ENCODE data around the gene CRACR2A.

Gene CRACR2A

GRCh38 chr12:3723916-3724805, 28.7 kb downstream of the CRACR2A start:
- no peak for DNase-seq

GRCh38 chr12:3722368-3722767, 30.5 kb downstream of the CRACR2A start:
- no peak for DNase-seq

- no peak for DNase-seq
Measured at GRCh38 chr12:3720772-3721171, 32.1 kb downstream of the CRACR2A start.

GRCh38 chr12:3718100-3718499, 34.8 kb downstream of the CRACR2A start:
- no peak for DNase-seq

- no peak for DNase-seq
Measured at GRCh38 chr12:3717283-3717898, 35.5 kb downstream of the CRACR2A start.

- DNase-seq, result no peak
Measured at GRCh38 chr12:3715999-3716398, 36.9 kb downstream of the CRACR2A start.

GRCh38 chr12:3713947-3714346, 39.0 kb downstream of the CRACR2A start:
- no peak for DNase-seq

- no peak for DNase-seq
Measured at GRCh38 chr12:3713483-3713882, 39.4 kb downstream of the CRACR2A start.

GRCh38 chr12:3712209-3712992, 40.5 kb downstream of the CRACR2A start:
- DNase-seq, result no peak

- DNase-seq, result no peak
Measured at GRCh38 chr12:3705354-3705675, 47.6 kb downstream of the CRACR2A start.

- no peak for DNase-seq
Measured at GRCh38 chr12:3704512-3705353, 48.2 kb downstream of the CRACR2A start.

GRCh38 chr12:3700861-3701260, 52.0 kb downstream of the CRACR2A start:
- no peak for DNase-seq

- DNase-seq, result no peak
Measured at GRCh38 chr12:3698218-3698974, 54.5 kb downstream of the CRACR2A start.

- DNase-seq, result no peak
Measured at GRCh38 chr12:3697311-3697870, 55.5 kb downstream of the CRACR2A start.

- DNase-seq, result no peak
Measured at GRCh38 chr12:3694673-3695072, 58.2 kb downstream of the CRACR2A start.

- no peak for DNase-seq
Measured at GRCh38 chr12:3692616-3693365, 60.1 kb downstream of the CRACR2A start.

- DNase-seq, result no peak
Measured at GRCh38 chr12:3686463-3686862, 66.4 kb downstream of the CRACR2A start.

GRCh38 chr12:3685830-3686229, 67.1 kb downstream of the CRACR2A start:
- no peak for DNase-seq

- no peak for DNase-seq
Measured at GRCh38 chr12:3684449-3685051, 68.4 kb downstream of the CRACR2A start.

- DNase-seq, result no peak
Measured at GRCh38 chr12:3683670-3684069, 69.2 kb downstream of the CRACR2A start.

All from activated naive CD4-positive, alpha-beta T cell treated with anti-CD3 and anti-CD28 coated beads, Interleukin-2, amount 50 U/mL, for 16 hours (primary cell).